Tibial artery (tissue), 4 donors: ENCODE results near the gene KIFC3.

ENCODE experiments used
- DNase-seq, 2 donors: peaks; one replicate each; pipeline ENCODE4 v3.0.0-alpha.2; 2019
- H3K27ac ChIP-seq, 2 donors: fragments of 200-600 bp; sonication (generic) in 1 of 2; 1 replicate in 1 of 2; 2 replicates in 1 of 2; pipeline ENCODE4 v1.5.1; 2018 to 2019; ENCODE audit warnings: mild to moderate bottlenecking in 1 of 2
- H3K27me3 ChIP-seq, 2 donors: fragments of 200-600 bp; sonication (generic) in 1 of 2; one replicate each; pipeline versions ENCODE4 v1.5.1 to v1.6.0; 2016 to 2019
- H3K36me3 ChIP-seq, 3 donors: fragments of 200-600 bp; sonication (generic) in 2 of 3; one replicate each; pipeline ENCODE4 v1.5.1; 2016 to 2019; ENCODE audit warnings: mild to moderate bottlenecking in 2 of 3
- H3K4me1 ChIP-seq, 4 donors: fragments of 200-600 bp; sonication (generic) in 2 of 4; 1 replicate in 3 of 4; 2 replicates in 1 of 4; pipeline ENCODE4 v1.5.1; 2016 to 2019
- H3K4me3 ChIP-seq, 2 donors: fragments of 200-600 bp; sonication (generic) in 1 of 2; 1 replicate in 1 of 2; 2 replicates in 1 of 2; pipeline ENCODE4 v1.5.1; 2018 to 2019; ENCODE audit warnings: mild to moderate bottlenecking in 2 of 2
- H3K9me3 ChIP-seq, 3 donors: fragments of 200-600 bp; sonication (generic) in 1 of 3; one replicate each; pipeline ENCODE4 v1.5.1; 2016 to 2019
- CTCF ChIP-seq, 2 experiments: fragments of 200-600 bp in 1 of 2; fragments of 450-650 bp in 1 of 2; IDR thresholded peaks; one replicate each; pipeline ENCODE4 v1.5.1; 2017 to 2019; ENCODE audit warnings: antibody characterized with exemption in 2 of 2, mild to moderate bottlenecking in 1 of 2, moderate library complexity in 1 of 2
- intact Hi-C: fragments of 100-400 bp; cut with DNase I; formaldehyde crosslinking; loops from one replicate; pipeline ENCODE4 v1.15.0; 2023; ENCODE audit warnings: low total_unique reads

Gene KIFC3

DNA sequence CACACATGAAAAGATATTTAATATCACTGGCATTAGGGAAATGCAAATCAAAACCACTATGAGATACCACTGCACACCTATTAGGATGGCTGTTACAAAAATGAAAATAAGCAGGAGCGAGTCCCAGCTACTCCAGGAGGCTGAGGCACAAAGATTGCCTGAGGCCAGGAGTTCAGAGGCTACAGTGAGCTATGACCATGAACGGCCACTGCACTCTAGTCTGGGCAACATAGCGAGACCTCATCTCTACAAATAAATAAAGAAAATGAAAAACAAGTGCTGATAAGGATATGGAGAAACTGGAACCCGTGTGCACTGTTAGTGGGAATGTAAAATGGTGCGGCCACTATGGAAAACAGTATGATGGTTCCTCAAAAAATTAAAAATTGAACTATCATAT lies 23.6 kb downstream of the KIFC3 start:
- H3K4me1 ChIP-seq: no peaks in the 10 kb centered on the region
- H3K36me3 ChIP-seq: peaks cover 0 to 24% (median 19%) of the 10 kb centered on the region in 3 donors
- intact Hi-C loops: no loop called here
- no peak for DNase-seq
- no peaks in the 10 kb centered on the region for H3K27me3 ChIP-seq
- H3K27ac ChIP-seq: no peak overlapping the region
- no peaks in the 10 kb centered on the region for H3K9me3 ChIP-seq
- H3K4me3 ChIP-seq: no peak overlapping the region
- TF ChIP-seq CTCF (IDR thresholded peaks at IDR 0.05): no peak

DNA sequence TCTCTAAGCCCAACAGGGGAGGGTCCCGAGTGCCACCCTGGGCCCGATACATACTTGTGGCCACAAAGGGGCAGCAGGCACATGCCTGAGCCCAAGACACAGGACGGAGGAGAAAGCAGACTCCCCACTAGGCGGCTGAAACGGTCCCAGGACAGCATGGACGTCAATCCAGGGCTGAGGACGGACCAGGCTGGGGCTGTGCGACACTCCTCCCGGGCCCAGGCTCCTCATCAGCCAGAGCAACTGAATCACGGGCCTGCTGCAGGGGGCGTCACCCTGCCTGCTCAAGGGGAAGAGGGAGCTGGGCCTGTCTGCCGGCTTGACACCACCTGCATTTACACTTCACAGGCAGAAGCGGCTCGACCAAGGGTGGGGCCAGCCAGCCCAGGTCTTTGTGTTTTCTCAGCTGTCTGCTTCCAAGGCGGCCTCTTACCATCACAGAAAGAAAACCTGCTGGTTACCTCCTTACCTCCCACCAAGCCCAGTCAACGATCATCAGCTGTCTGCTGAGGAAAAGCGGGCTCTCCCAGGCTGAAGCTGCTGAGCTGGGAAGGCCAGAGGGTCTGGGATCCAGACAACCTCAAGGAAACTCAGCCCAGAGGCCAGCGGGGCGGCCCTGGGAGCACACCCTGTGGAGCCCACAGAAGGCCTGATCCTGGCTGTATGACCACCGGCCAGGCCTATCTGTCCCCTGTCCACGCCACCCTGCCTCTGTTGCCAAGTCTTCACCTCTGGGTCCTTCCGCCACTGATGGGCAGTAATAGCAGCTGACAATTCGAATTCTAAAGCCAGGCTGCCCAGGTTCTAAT lies 26.4 kb downstream of the KIFC3 start:
- Histone ChIP-seq H3K4me1 (no peaks in the 10 kb centered on the region), H3K9me3 (no peaks in the 10 kb centered on the region), H3K27ac (no peak overlapping the region), H3K27me3 (no peaks in the 10 kb centered on the region), H3K36me3 (peaks cover 9 to 32% (median 29%) of the 10 kb centered on the region in 3 donors), H3K4me3 (no peak overlapping the region)
- DNase-seq: no peak
- intact Hi-C loops: no loop called here
- no peak for TF ChIP-seq CTCF (IDR thresholded peaks at IDR 0.05)

- no peaks in the 10 kb centered on the region for H3K27me3 ChIP-seq
- intact Hi-C loops: no loop called here
- peaks cover 10 to 42% (median 40%) of the 10 kb centered on the region in 3 donors for H3K36me3 ChIP-seq
- no peak overlapping the region for H3K27ac ChIP-seq
- no peak overlapping the region for H3K4me3 ChIP-seq
- TF ChIP-seq CTCF (IDR thresholded peaks at IDR 0.05): no peak
- no peaks in the 10 kb centered on the region for H3K9me3 ChIP-seq
- DNase-seq: no peak
- no peaks in the 10 kb centered on the region for H3K4me1 ChIP-seq
These were observed 27.5 kb downstream of the KIFC3 start for GRCh38 chr16:57774705-57775285.

- Histone ChIP-seq H3K9me3 (no peaks in the 10 kb centered on the region), H3K27ac (no peak overlapping the region), H3K36me3 (peaks cover 20 to 50% (median 46%) of the 10 kb centered on the region in 3 donors), H3K4me3 (no peak overlapping the region), H3K27me3 (no peaks in the 10 kb centered on the region), H3K4me1 (no peaks in the 10 kb centered on the region)
- no peak for DNase-seq
- intact Hi-C loops: no loop called here
- TF ChIP-seq CTCF (IDR thresholded peaks at IDR 0.05): no peak
These were observed 28.5 kb downstream of the KIFC3 start for GRCh38 chr16:57773655-57774295.

DNA sequence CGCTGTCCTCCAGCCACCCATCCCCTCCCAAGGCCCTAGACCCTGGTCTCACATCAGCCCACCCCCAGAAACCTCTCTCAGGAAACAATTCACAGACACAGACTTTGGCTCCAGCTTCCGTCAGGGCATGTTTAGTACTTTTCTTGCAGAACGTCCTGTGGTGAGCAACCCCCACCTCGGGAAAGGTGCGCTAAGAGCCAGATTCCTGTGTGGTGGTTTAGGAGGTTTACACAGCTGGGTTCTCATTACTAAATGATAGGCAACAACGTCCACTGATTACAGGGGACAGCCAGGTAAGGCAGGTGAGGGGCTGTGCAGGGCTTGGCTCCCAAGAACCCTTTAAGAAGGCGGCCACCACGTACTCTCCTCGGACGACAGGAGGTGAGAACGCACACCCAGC lies 29.3 kb downstream of the KIFC3 start:
- Histone ChIP-seq H3K9me3 (no peaks in the 10 kb centered on the region), H3K27ac (no peak overlapping the region), H3K27me3 (no peaks in the 10 kb centered on the region), H3K4me1 (no peaks in the 10 kb centered on the region), H3K36me3 (peaks cover 23 to 56% (median 44%) of the 10 kb centered on the region in 3 donors), H3K4me3 (no peak overlapping the region)
- intact Hi-C loops: no loop called here
- DNase-seq: no peak
- TF ChIP-seq CTCF (IDR thresholded peaks at IDR 0.05): no peak
